PC-3 (cell line): ENCODE results near the gene PPP1R3E. TPM values are rescaled to one million over a fixed set of nuclear protein-coding genes. Genes with fewer than 3 reads are reported as not detected.
A peak's percentile ranks its signal among the peaks of the same experiment; 100 is the strongest.

Experiments used
- ATAC-seq: fragments of 200-7000 bp; cut with Tn5 transposase; 2 replicates; pipeline ENCODE4 v1.9.1; 2020; ENCODE audit warnings: mild to moderate bottlenecking, moderate library complexity
- BruUV-seq: library from RNA; stranded (reverse); fragments of 400-500 nt; replicated peaks from 2 replicates; lab custom pipeline; 2021; lab: Mats Ljungman, UMichigan
- CTCF ChIA-PET: fragments of 300-600 bp; sonication (Branson Sonifier 250); formaldehyde crosslinking; loops from one replicate; lab custom pipeline; 2022; ENCODE audit warnings: antibody characterized with exemption; lab: Charles Lee
- POLR2A ChIA-PET: fragments of 300-600 bp; sonication (Branson Sonifier 250); formaldehyde crosslinking; loops from one replicate; lab custom pipeline; 2022; ENCODE audit warnings: antibody characterized with exemption; ENCODE audit not compliant: unreplicated experiment; lab: Charles Lee
- DNase-seq: peaks from one replicate; pipeline ENCODE4 v3.0.0-alpha.2; 2015
- H2AFZ ChIP-seq: fragments of 300-600 bp; sonication (generic); 2 replicates; pipeline ENCODE4 v1.6.0; 2016; ENCODE audit warnings: antibody characterized with exemption, low read length
- H3F3A ChIP-seq: fragments of 300-600 bp; sonication (generic); one replicate; pipeline ENCODE4 v1.6.0; 2017; ENCODE audit warnings: antibody characterized with exemption, low read length, control low read depth, mild to moderate bottlenecking; ENCODE audit not compliant: unreplicated experiment
- H3K27ac ChIP-seq: fragments of 300-600 bp; sonication (generic); 2 replicates; pipeline ENCODE4 v1.5.1; 2016; ENCODE audit warnings: mild to moderate bottlenecking, low read length
- H3K27me3 ChIP-seq: fragments of 300-600 bp; sonication (generic); 2 replicates; pipeline ENCODE4 v1.6.1; 2016; ENCODE audit warnings: low read length, mixed read lengths
- H3K36me3 ChIP-seq: fragments of 300-600 bp; sonication (generic); 2 replicates; pipeline ENCODE4 v1.6.1; 2016; ENCODE audit warnings: low read depth, mixed run types, low read length, mixed read lengths
- H3K4me1 ChIP-seq: fragments of 300-600 bp; sonication (generic); 2 replicates; pipeline ENCODE4 v1.5.1; 2016; ENCODE audit warnings: low read length; ENCODE audit not compliant: insufficient read depth
- H3K4me2 ChIP-seq: fragments of 300-600 bp; sonication (generic); 2 replicates; pipeline ENCODE4 v1.6.0; 2016; ENCODE audit warnings: low read length
- H3K4me3 ChIP-seq: fragments of 300-600 bp; sonication (generic); 2 replicates; pipeline ENCODE4 v1.5.1; 2016; ENCODE audit warnings: mild to moderate bottlenecking, low read length, mixed read lengths
- H3K79me2 ChIP-seq: fragments of 300-600 bp; sonication (generic); 2 replicates; pipeline ENCODE4 v1.6.1; 2017; ENCODE audit warnings: low read length, mixed read lengths
- H3K9ac ChIP-seq: fragments of 300-600 bp; sonication (generic); 2 replicates; pipeline ENCODE4 v1.6.0; 2016; ENCODE audit warnings: mild to moderate bottlenecking, low read length
- H3K9me2 ChIP-seq: fragments of 300-600 bp; sonication (generic); replicated peaks from 2 replicates; pipeline ENCODE4 v1.6.1; 2016; ENCODE audit warnings: mixed run types, low read length, mixed read lengths
- H3K9me3 ChIP-seq: fragments of 300-600 bp; sonication (generic); 2 replicates; pipeline ENCODE4 v1.6.1; 2016; ENCODE audit warnings: low read length, mixed read lengths
- H4K20me1 ChIP-seq: fragments of 300-600 bp; sonication (generic); 2 replicates; pipeline ENCODE4 v1.6.1; 2016; ENCODE audit warnings: low read length, mixed read lengths
- EZH2 ChIP-seq: fragments of 300-600 bp; sonication (generic); IDR thresholded peaks from one replicate; pipeline ENCODE4 v1.6.1; 2017; ENCODE audit warnings: antibody characterized with exemption, mild to moderate bottlenecking, low read length; ENCODE audit not compliant: unreplicated experiment
- EZH2phosphoT487 ChIP-seq: fragments of 300-600 bp; sonication (generic); IDR thresholded peaks from 2 replicates; pipeline ENCODE4 v1.6.1; 2018; ENCODE audit warnings: mild to moderate bottlenecking, antibody characterized with exemption, low read length, borderline replicate concordance
- intact Hi-C: fragments of 100-400 bp; cut with micrococcal nuclease; formaldehyde crosslinking; loops from 2 replicates; pipeline ENCODE4 v1.9.0; 2023
- total RNA-seq: library from RNA; depleted of rRNA; stranded (reverse); fragments of >200 nt; gene quantifications from 2 replicates; pipeline ENCODE4 v1.2.3, GENCODE V29; 2014
- TF ChIP-seq, protein P1 (sequence below): fragments of 300-600 bp; sonication (generic); conservative IDR thresholded peaks from 2 replicates; pipeline ENCODE4 v1.5.1; 2017; ENCODE audit warnings: antibody characterized with exemption, low read depth, mild to moderate bottlenecking, low read length

The PPP1R3E gene
- total RNA-seq, 1 experiment from 2014 or later, result 3.2 TPM

- ATAC-seq, result no peak
- POLR2A ChIA-PET, result no interaction called here
Measured at GRCh38 chr14:23316300-23316699, 13.6 kb upstream of the PPP1R3E start.

GRCh38 chr14:23310546-23310945, 7.9 kb upstream of the PPP1R3E start:
- no peak overlapping the region for H3K27ac ChIP-seq
- no peaks in the 10 kb centered on the region for H3K9me2 ChIP-seq
- ATAC-seq, result no peak
- H3K4me1 ChIP-seq, result peaks cover 24% of the 10 kb centered on the region
- peaks cover 10% of the 10 kb centered on the region; the same call in 1 of the 2 replicates for H3K36me3 ChIP-seq
- H3K9me3 ChIP-seq, result no peaks in the 10 kb centered on the region
- CTCF ChIA-PET, result no interaction called here
- H3K27me3 ChIP-seq, result no peaks in the 10 kb centered on the region
- intact Hi-C loops, result no loop called here
- POLR2A ChIA-PET, result no interaction called here
- H3K4me2 ChIP-seq, result no peak overlapping the region
- H3K9ac ChIP-seq, result no peak overlapping the region
- no peak overlapping the region for H2AFZ ChIP-seq
- DNase-seq, result no peak
- no peak overlapping the region for H3K4me3 ChIP-seq
- TF ChIP-seq, protein P1, sequence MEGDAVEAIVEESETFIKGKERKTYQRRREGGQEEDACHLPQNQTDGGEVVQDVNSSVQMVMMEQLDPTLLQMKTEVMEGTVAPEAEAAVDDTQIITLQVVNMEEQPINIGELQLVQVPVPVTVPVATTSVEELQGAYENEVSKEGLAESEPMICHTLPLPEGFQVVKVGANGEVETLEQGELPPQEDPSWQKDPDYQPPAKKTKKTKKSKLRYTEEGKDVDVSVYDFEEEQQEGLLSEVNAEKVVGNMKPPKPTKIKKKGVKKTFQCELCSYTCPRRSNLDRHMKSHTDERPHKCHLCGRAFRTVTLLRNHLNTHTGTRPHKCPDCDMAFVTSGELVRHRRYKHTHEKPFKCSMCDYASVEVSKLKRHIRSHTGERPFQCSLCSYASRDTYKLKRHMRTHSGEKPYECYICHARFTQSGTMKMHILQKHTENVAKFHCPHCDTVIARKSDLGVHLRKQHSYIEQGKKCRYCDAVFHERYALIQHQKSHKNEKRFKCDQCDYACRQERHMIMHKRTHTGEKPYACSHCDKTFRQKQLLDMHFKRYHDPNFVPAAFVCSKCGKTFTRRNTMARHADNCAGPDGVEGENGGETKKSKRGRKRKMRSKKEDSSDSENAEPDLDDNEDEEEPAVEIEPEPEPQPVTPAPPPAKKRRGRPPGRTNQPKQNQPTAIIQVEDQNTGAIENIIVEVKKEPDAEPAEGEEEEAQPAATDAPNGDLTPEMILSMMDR, result no peak
- no peak for TF ChIP-seq EZH2phosphoT487
- TF ChIP-seq EZH2, result no peak
- peaks cover 47% of the 10 kb centered on the region for H3K79me2 ChIP-seq
- no TSS peak for BruUV-seq
- no peaks in the 10 kb centered on the region for H3F3A ChIP-seq
- H4K20me1 ChIP-seq, result no peaks in the 10 kb centered on the region

More at GRCh38 chr14:23316300-23316699, 13.6 kb upstream of the PPP1R3E start:
- Histone ChIP-seq H2AFZ (no peak overlapping the region), H3K9me2 (no peaks in the 10 kb centered on the region), H3K9me3 (no peaks in the 10 kb centered on the region), H3K27ac (no peak overlapping the region), H3K4me2 (no peak overlapping the region), H3K4me3 (no peak overlapping the region), H3K9ac (no peak overlapping the region), H3K36me3 (peaks cover 12% of the 10 kb centered on the region), H3F3A (no peaks in the 10 kb centered on the region), H3K27me3 (no peaks in the 10 kb centered on the region), H4K20me1 (no peaks in the 10 kb centered on the region), H3K79me2 (0 out of 2 replicates have a peak, but pooled peaks cover under 1% of the 10 kb centered on the region), H3K4me1 (peaks cover 8% of the 10 kb centered on the region)
- no TSS peak for BruUV-seq
- intact Hi-C loops, result no loop called here
- CTCF ChIA-PET, result no interaction called here
- no peak for TF ChIP-seq EZH2phosphoT487
- no peak for TF ChIP-seq EZH2
- TF ChIP-seq, protein P1, result no peak
- DNase-seq, result no peak

DNA sequence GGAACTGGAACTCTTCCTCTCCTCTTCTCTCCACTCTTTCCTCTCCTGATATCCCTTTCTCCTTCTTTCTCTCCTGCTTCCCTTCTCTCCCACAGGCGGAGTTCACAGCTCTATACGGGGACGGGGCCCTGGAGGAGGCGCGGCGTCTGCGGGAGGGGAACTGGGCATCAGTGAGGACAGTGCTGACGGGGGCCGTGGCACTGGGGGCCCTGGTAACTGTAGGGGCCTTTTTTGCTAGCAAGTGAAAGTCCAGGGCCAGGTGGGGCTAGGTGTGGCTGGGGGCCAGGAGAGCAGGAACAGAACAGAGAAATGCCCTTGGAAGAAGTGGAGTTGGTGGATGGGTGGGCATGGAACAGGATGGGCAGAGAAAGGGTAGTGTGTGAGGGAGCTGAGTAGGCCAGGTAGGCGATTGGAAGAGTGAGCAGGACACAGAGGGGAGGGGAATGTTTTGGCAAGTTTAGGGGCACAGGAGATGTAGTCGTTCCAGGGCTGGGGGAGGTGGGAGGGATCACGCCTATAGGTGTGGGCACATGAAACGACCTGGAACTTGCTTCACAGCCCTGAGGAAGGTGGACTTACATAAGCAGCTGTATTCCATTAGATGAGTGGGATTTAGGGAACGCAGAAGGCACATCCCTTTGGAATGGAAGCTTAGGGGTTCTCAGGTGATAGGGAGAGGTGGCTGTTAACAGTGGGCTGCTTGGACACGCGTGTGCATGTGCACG, 6.2 kb upstream of the PPP1R3E start:
- ChIA-PET CTCF (interaction anchor here (0.6 kb wide), 1 partner anchor 10 kb away, joined by 3 read pairs; no protein-coding TSS in a partner anchor), POLR2A (no interaction called here)
- H3F3A ChIP-seq, result no peaks in the 10 kb centered on the region
- H4K20me1 ChIP-seq, result no peaks in the 10 kb centered on the region
- H3K27ac ChIP-seq, result no peak overlapping the region
- no peaks in the 10 kb centered on the region for H3K9me2 ChIP-seq
- ATAC-seq (no peak), DNase-seq (no peak)
- no peak overlapping the region for H2AFZ ChIP-seq
- H3K4me1 ChIP-seq, result peaks cover 24% of the 10 kb centered on the region
- TF ChIP-seq EZH2phosphoT487 (no peak), EZH2 (no peak)
- TF ChIP-seq, protein P1, result no peak
- no TSS peak for BruUV-seq
- intact Hi-C loops, result loop anchor here (5.0 to 10.0 kb wide), 3 partner anchors 158 to 544 kb away; partner anchors contain the start of genes NGDN and OXA1L
- no peaks in the 10 kb centered on the region for H3K9me3 ChIP-seq
- H3K4me2 ChIP-seq, result peak overlapping the region; percentile 88
- peaks cover 10% of the 10 kb centered on the region; the same call in 1 of the 2 replicates for H3K36me3 ChIP-seq
- H3K79me2 ChIP-seq, result peaks cover 47% of the 10 kb centered on the region
- H3K4me3 ChIP-seq, result peak overlapping the region; percentile 86; the same call in 1 of the 2 replicates
- no peak overlapping the region for H3K9ac ChIP-seq
- H3K27me3 ChIP-seq, result no peaks in the 10 kb centered on the region
